NT2/D1 (cell line): ENCODE data around the gene AP1S1.

Source experiments
- SUZ12 ChIP-seq: IDR thresholded peaks from 2 replicates; pipeline ENCODE4 v1.6.1; 2011; ENCODE audit not compliant: insufficient read length, insufficient read depth; ENCODE audit errors: extremely low read depth
- ZNF274 ChIP-seq: IDR thresholded peaks from 2 replicates; pipeline ENCODE4 v1.6.1; 2011; ENCODE audit warnings: mild to moderate bottlenecking, low read depth, low read length

GRCh38 chr7:101200862-101201599, 46.8 kb downstream of the AP1S1 start, which contains the start of gene MOGAT3:
- TF ChIP-seq SUZ12: no peak
- no peak for TF ChIP-seq ZNF274
